GM18873 (cell line): Measurements from ENCODE around the gene HDAC10.

Experiments
- ATAC-seq: cut with Tn5 transposase; IDR thresholded peaks from one replicate; pipeline ENCODE4 v1.9.1; 2021; ENCODE audit warnings: mild to moderate bottlenecking, moderate library complexity, moderate number of reproducible peaks; ENCODE audit not compliant: unreplicated experiment, low FRiP score

The HDAC10 gene

DNA sequence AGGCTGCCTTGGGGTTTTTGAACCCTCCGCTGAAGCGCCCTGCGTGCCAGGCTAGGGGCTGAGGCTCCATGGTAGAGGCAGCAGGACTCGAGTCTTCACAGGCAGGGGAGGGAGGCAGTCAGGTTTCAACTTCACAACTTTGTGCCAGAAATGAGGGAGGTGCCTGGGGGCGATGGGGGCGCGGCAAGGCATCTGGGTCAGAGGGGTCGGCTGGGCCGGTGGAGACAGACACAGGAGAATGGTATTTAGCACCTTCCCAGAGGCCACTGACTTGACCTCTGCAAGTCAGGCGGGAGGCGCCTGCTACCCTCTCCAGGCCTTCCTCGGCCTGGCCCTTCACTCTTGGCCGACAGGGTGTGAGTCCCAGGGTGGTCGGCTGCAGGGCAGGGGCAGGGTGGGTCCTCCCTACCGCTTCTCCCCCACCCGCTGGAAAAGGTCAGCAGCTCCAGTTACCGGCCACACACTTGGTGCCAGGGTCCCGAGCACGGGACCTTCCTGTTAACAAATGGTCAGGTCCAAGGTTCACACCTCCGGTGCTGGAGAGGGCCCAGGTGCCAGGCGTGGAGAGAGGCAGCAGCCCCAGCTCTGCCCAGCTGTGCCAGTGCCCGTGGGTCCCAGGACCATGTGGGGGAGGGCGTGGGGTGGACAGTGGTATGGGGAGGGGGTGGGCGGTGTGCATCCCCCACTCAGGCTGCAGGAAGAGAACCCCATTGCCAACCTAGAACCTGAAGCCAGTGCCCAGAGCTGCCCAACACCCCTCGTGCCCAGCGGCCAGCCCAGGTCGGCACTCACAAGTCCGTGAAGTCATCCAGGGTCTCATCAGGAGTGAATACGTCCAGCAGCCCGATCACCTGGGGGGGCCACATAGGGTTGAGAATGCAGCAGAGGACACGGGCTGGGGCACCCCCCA lies 6.6 kb upstream of the HDAC10 start:
- ATAC-seq, result no peak

DNA sequence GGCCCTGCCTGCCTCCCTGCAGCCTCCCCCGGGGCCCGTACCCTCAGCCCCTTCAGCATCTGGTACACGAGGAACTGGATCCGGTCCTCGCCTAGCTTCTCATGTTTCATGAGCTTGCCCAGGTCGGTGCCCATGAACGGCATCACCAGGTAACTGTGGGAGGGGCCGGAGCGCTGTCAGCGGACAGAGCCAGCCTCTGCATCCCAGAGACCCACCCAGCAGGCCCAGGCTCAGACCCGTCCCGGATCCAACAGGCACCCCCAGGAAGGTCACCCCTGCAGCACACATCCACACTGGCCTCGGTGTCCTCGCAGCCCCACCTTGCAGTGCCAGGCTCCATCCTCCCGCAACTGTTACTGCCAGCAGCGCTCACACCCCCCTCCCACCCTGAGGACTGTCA lies 6.0 kb upstream of the HDAC10 start:
- ATAC-seq, result no peak

DNA sequence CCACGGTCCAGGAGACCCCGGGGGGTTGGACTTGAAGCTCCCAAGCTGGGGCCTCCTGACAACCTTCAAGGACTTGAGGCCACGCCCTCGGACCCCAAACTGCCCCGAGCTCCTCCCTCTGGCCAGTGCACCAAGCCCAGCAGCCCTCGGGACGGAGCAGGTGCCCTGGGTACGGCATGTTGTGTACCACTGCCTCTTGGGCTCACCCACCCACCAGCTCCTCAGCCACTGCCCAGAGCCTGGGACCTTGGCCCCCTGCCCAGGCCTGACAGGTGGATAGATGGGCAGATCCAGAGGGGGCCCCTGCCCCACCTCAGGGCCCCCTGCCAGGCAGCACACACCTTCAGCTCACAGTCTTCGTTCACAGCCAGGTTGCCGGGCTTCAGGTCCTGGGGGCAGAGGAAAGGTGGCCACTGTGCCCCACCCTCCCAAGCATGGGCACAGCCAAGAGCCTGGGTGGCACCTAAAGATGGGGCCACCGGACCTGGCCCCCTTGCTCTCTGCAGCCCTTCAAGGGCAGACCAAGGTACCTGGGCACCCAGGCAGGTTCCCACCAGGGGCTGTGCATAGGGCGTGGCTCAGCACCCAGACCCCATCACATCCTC lies 5.3 kb upstream of the HDAC10 start:
- ATAC-seq, result no peak

DNA sequence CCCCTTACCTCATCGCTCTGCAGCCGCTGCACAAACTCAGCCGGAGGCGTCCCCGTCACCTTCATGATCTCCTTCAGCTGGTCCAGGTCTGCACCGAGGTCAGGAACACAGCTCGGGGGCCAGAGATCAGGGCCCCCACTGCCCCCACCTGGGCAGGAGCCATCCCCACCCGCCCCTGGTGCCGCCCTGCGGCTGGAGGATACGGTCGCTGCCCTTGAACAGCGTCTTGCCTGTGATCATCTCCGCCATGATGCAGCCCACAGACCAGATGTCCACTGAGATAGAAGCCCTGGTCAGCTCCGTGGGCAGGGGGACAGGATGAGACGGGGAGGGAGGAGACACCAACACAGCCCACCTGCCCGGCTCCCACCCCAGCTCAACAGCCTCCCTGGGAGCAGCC lies 4.5 kb upstream of the HDAC10 start:
- no peak for ATAC-seq

DNA sequence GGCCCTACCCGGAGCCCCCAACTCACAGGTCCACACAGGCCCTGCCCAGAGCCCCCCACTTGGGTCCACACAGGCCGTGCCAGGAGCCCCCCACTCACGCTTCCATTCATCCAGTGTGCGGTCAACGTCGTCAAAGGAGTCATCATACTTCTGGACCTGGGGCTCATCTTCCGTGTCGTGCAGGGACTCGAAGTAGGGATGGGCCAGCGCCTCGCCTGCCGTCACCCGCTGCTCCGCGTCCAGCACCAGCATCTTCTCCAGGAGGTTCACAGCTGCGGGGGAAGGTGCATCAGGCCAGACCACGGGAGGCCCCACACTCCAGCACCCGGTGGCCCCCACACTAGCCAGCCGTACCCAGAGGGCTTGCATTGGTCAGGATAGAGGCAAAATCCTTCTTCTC lies 4.0 kb upstream of the HDAC10 start:
- no peak for ATAC-seq

DNA sequence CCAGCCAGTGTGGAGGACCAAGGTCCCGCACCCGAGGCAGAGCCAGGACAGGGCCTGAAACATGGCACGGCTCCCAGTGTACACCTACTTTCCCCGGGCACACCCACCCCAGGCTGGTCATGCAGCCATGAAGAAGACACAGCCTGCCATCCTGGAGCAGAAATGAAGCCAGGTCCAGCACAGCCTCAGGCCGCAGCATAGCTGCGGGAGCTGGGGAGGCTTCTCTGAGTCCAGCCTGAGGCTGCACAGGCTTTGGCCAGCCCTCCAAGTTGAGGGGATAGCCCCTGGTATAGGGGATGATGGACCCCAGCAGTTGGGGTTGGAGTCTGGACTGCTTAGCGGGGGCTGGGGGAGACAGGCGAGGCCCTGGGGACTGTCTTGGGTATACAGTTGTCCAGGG lies 2.9 kb upstream of the HDAC10 start:
- no peak for ATAC-seq

DNA sequence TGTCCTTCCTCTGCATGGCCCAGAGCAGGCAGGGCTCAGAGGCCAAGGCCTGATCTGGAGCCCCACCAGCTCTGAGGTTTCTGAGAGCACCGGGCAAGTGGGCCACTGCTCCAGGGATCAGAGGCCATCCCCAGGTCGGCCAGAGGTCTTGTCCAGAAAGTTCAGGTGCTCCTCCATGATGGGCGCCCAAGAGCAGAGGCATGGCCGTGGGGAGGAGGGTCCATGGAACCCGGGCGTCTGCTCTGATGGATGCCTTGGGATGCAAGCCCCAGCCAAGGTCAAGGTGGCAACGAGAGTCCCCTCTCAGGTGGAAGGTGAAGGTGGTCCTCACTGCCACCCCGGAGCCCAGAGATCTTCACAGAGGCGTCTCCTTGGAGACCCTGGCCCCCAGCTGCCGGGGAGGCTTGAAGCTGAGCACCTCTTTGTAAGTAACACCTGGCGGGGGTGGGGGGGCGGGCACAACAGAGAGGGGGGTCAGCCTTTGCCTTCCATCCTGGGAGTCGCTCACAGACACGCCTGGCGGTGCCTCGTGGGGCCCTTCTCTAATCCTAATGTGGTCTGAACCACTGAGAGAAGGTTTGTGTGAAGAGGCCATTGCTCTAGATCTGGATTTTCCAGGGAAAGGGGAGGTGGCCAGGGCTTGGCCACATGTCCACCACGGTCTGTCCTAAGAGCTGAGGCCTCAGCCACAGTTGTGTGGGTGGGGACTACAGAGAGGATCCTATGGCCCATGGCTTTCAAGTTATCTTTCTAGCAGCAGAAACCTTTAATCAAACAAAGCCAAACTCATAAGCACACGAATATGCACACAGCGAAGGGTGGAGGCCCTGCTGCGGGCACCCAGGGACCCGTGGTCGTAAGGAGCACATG lies 2.2 kb upstream of the HDAC10 start:
- no peak for ATAC-seq

DNA sequence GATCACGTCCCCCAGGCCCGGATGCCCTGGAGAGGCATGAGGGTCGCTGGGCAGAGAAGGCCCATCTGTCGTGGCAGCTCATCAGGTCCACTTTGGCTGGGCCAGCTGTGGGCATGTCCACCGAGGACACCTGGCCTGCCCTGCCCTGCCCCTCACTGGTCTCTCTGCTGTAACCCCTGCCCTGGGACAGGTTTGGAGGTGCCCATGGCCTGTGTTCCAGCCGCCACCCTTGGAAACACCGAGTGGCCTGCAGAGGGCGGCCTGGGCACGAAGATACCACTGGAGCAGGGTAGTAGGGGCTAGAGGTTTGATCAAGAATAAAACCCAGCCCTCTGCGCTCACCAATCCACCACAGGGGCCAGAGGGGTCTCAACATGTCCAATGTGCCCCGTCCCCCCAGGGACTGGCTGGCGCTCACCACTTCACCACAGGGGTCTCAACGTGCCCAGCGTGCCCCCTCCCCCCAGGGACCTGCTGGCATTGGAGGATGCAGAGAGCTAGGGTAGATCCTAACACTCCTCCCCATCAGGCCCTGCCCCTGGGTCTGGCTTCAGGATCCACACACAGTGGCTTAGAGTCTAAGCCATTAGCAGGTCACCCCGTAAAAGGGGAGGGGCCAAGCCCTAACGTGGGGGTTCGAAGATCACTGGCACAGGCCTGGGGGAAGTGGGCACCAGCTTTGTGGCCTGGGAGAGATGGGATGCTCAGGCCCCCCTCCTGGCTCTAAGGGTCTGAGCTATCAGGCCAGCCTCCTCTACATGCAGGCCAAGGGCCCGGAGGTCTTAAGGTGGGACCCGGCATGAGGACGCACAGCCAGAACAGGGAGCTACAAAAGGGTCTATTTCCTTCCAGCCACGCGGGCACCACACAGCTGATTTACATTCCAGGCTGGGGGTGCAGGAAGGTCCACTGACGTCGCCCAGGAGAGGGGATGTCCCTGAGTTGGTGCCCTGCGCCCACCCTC lies 1.3 kb upstream of the HDAC10 start:
- no peak for ATAC-seq

DNA sequence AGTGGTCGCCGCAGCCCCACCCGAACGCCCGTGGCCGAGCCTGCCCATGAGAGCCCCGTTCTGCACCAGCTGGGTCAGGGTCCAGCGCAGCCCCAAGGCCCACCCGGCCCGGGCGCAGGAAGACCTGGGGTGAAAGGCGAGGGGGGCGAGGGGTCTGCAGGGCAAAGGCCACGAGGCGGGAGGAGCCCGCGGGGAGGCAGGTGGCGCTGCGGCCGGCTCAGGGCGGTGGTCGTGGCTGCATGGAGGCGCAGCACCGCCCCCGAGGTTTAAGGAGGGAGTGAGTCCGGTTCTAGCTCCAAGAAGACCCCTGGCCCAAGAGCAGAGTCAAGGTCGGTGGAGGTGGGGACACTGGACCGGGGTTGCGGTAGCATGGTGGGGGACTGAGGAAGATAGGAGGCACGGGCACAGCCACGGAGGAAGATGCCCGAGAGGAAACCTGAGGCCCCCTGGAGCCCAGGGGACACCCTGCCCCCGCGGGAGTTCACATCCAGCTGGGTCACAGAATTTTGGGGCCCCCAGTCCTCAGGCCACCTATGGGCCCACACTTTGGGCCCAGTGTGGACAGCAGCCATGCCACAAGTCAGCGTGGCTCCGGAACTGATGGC lies 514 bp upstream of the HDAC10 start:
- no peak for ATAC-seq

DNA sequence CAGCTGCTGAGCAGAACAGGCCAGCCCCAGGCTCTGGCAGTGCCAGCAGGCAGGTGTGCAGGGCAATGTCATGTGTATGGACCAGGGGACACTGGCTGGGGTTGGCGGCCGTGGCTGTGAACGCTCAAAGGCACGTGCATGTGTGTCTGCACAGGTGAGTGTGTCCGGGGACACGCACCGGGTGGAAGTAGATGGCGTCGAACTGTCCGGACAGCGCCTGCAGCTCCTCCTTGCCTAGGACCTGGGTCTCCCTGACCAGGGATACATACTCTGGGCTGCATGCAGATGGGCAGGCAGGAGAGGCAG lies 863 bp downstream of the HDAC10 start:
- no peak for ATAC-seq

DNA sequence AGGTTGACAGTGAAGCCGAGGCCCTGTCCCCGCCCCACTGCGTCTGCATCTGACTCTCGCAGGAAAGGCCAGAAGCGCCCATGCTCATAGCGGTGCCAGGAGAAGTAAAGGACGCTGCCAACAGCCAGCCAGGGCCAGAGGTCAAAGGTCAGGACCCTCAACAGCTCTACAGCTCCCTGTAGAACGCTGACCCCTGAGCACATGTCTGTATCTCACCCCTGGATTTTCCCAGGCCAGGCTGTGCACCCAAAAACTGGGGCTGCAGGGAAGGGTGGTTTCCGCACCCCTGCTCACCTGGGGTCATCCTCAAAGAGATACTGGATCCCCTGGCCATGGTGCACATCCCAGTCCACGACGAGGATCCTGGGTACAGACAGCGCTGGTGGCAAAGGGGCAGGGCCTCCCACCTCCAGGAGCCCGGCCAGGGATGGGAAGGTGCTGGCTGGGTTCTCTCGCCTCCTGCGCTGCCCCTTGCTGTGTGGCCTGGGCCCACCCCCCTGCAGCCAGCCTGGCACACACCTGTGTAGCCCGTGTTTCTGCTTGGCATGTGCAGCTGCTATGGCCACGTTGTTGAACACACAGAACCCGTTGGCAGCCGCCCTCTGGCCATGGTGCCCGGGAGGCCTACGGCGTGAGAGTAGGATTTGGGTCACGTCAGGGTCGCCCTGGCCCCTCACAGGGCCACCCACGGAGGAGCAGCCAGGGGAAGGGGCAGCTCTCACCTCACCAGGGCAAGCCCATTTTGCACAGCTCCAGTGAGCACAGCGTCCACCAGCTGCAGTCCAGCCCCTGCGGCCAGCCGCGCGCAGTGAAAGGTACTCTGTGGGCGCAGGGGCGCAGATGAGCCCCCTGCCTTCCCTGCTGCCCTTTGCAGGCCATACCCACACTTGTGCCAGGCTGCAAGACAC lies 1.5 kb downstream of the HDAC10 start:
- ATAC-seq, result no peak

DNA sequence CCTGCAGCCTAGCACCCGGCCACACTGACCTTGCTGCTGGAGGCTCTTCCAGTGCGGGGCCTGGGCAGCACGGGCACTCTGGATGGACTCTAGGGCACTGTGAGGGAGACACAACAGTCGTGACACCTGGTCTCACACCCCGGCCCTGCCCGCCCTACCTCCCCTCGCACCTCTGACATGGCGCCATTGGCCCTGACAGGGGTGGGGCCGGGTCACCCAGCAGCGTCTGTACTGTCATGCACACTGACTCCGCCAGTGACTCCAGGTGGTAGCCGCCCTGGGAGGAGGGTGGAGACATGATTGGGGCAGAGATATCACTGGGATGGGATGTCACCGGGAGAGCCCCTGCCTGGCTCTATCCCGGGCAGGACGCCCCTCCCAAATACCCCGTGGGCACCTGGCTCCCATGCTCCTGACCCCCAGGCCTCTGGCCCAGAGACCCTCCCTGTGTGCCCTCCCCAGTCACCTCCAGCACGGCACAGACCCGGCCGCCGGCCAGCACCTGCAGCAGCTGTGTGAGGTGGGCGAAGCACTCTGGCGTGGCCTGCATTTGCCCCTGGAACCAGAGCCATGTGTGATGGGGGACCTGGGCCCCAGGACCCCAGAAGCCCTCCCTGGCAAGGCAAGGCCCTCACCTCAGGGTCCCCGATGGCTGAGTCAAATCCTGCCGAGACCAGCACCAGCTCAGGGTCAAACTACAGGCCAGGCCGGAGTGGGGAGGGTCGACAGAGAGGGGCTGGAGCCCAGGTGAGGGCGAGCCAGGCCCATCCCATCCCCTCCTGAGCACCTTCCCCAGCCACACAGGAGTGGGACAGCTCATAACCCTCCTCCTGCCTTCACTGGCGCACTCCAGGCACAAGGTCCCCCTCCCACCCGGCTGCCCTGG lies 2.6 kb downstream of the HDAC10 start:
- no peak for ATAC-seq

DNA sequence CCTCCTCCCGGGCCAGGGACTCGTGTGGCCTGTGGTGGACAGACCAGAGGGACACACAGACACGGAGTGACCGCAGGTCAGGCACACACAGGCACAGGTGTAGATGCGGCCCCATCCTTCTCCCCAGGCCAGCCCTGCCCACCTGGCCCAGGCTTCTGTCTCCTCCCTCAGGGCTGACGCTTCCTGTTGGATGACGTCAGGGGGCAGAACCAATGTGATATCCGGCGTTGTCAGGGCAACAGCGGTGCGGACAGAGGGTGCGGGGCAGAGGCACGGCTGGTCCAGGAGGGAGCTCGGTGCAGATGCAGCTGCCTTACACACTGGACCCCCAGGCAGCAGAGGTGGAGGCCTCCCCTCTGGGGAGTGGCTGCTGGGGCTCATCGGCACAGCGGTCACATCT lies 3.3 kb downstream of the HDAC10 start:
- ATAC-seq, result no peak

DNA sequence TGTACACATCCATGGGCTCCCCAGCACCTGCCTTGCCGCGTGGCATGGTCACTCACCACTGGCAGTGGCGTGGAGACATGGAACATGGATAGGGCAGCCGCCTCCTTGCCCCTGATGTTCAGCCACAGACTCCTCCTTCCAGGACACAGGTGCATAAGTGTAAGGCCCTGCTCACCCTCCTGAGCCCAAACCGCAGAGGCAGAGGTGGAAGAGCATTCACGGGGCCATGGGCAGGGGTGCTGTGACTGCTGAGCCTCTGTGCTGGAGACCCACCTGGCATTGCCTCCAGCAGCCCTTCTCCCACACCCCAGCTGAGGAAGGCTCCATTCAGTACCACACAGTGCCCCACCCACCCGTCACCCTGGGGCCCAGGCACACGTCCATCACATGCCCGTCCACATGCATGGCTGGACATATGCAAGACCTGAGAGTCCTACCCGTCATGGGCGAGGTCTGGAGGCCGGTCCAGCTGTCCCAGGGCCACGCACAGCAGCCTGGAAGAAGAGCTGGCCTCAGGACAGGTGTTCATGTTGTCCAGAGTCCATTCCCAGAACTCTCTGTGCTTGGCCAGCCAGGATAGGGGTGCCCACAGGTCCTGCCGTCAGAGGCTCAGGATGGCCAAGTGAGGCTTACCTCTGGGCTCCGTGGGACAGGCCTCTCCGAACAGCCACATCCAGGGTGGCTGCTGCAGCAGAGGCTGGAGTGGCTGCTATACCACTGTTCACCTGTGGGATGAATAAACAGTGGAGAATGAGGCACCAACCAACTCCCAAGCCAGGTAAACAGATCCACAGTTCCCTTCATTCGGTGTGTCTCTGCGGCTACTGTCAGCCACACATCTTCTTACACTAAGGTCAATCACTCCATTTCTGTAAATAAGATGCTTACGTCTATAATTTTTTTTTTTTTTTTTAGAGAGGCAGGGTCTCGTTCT lies 4.6 kb downstream of the HDAC10 start:
- no peak for ATAC-seq

DNA sequence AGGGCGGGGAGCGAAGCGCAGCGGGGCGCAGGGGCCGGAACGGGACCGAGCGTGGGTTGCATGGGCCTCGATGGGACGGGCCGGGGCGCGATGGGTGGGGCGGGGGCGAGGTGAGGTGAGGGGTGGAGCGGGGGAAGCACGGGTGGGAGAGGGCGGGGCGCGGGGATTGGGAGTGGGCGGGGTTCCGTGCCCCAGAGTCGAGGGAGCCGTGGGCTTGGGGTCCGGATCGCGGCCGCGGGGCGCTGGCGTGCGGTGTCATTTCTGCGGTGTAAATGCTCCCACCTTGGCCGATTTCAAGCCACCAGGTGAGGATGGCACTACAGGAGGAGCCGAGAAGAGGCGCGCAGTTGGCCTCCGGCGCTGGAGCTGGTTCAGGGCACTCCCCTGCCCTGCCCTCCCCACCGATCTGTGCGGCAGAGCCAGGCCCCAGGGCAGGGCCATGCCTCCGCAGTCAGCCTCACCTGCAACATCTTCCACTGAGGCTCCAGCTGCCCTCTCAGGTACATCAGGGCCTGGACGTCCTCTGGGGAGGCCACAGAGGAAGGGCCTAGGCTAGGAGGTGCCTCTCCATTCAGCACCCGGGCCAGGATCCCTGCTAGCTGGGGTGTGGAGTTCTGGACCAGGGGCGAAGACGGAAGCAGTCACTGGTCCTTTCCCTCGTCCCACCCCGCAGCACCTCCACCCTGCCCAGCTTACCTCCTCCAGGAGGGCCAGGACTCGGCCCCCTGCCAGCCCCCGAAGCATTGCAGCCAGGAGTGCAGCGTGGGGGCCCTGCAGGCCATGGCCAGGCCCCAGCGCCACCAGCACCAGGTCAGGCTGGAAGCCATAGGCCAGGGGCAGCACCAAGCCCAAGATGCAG lies 5.6 kb downstream of the HDAC10 start:
- ATAC-seq, result no peak
